HG02938 (cell line): ENCODE data around the gene DGLUCY.
"Not testable (repeated sequence)": the region's sequence is repeated elsewhere in the genome, so short reads cannot be mapped to it uniquely, and the experiment has no call there.

Source experiments
- ATAC-seq: cut with Tn5 transposase; IDR thresholded peaks from one replicate; pipeline ENCODE4 v1.9.1; 2021; ENCODE audit warnings: mild to moderate bottlenecking, moderate library complexity; ENCODE audit not compliant: unreplicated experiment

Gene DGLUCY

GRCh38 chr14:91108941-91109611 is 4.8 kb upstream of the DGLUCY start:
- no peak for ATAC-seq

GRCh38 chr14:91111443-91111842 is 2.4 kb upstream of the DGLUCY start:
- no peak for ATAC-seq

GRCh38 chr14:91112194-91112593 is 1.7 kb upstream of the DGLUCY start:
- ATAC-seq: no peak

- peak; percentile 76 for ATAC-seq
Measured at GRCh38 chr14:91114079-91115065, 499 bp downstream of the DGLUCY start.

- no peak for ATAC-seq
Measured at GRCh38 chr14:91115986-91116770, 2.3 kb downstream of the DGLUCY start.

- ATAC-seq: no peak
Measured at GRCh38 chr14:91116913-91117588, 3.2 kb downstream of the DGLUCY start.

- no peak for ATAC-seq
Measured at GRCh38 chr14:91117960-91118359, 4.1 kb downstream of the DGLUCY start.

GRCh38 chr14:91118511-91119068 is 4.7 kb downstream of the DGLUCY start:
- no peak for ATAC-seq

- no peak for ATAC-seq
Measured at GRCh38 chr14:91119556-91120311, 5.9 kb downstream of the DGLUCY start.

- ATAC-seq: no peak
Measured at GRCh38 chr14:91123201-91123600, 9.3 kb downstream of the DGLUCY start.

GRCh38 chr14:91124406-91125270 is 10.8 kb downstream of the DGLUCY start:
- ATAC-seq: not testable (repeated sequence)

- ATAC-seq: no peak
Measured at GRCh38 chr14:91125271-91125660, 11.4 kb downstream of the DGLUCY start.

GRCh38 chr14:91125801-91126200 is 11.9 kb downstream of the DGLUCY start:
- ATAC-seq: no peak

- ATAC-seq: no peak
Measured at GRCh38 chr14:91126761-91127160, 12.9 kb downstream of the DGLUCY start.

- no peak for ATAC-seq
Measured at GRCh38 chr14:91127401-91127801, 13.5 kb downstream of the DGLUCY start.

GRCh38 chr14:91127924-91128323 is 14.1 kb downstream of the DGLUCY start:
- ATAC-seq: no peak

- ATAC-seq: no peak
Measured at GRCh38 chr14:91128699-91129098, 14.8 kb downstream of the DGLUCY start.

- ATAC-seq: no peak
Measured at GRCh38 chr14:91129261-91129660, 15.4 kb downstream of the DGLUCY start.

GRCh38 chr14:91135039-91135438 is 21.2 kb downstream of the DGLUCY start:
- ATAC-seq: no peak
